ENCODE results near the gene ZBTB44.

Gene ZBTB44

DNA sequence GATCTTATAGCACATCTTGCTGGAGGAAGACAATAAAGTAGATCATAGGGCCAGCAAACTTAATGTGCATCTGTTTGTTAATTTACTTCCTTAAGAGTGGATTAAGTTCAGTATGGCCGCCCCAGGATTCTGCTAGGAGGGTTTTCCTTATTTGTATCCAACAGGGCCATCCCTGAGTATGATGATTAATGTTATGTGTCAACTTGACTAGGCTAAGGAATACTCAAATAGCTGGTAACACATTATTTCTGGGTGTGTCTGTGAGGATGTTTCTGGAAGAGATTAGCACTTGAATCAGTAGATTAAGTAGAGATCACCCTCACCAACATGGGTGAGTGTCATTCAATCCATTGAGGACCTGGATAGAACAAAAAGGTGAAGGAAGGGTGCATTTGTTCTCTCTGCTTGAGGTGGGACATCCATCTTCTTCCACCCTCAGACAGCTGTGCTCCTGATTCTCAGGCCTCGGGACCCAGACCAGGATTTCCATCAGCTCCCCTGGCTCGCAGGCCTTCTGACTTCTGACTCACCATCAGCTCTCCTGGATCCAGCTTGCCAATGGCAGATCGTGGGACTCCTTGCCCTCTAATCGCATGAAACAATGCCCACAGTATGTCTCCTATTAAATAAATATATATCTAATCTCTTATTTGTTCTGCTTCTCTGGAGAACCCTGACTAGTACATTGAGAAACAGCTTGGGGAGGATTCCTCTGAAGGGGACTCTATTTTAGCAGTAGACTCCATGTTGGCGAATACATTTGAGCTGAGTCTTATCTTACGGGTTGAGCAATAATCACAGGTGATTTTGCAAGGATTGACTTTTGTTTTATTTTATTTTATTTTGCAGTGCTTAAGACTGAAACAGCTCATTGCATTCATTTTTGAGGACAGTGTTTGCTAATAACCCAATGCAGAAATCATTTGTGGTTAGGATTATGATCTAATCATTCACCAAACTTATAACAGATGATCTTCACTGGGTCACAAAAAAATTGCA, 9.0 kb upstream of the ZBTB44 start:
- TF ChIP-seq, protein P1, sequence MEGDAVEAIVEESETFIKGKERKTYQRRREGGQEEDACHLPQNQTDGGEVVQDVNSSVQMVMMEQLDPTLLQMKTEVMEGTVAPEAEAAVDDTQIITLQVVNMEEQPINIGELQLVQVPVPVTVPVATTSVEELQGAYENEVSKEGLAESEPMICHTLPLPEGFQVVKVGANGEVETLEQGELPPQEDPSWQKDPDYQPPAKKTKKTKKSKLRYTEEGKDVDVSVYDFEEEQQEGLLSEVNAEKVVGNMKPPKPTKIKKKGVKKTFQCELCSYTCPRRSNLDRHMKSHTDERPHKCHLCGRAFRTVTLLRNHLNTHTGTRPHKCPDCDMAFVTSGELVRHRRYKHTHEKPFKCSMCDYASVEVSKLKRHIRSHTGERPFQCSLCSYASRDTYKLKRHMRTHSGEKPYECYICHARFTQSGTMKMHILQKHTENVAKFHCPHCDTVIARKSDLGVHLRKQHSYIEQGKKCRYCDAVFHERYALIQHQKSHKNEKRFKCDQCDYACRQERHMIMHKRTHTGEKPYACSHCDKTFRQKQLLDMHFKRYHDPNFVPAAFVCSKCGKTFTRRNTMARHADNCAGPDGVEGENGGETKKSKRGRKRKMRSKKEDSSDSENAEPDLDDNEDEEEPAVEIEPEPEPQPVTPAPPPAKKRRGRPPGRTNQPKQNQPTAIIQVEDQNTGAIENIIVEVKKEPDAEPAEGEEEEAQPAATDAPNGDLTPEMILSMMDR (IDR thresholded peaks at IDR 0.05; ENCODE audit: low read depth, low read length), result no peak
- no peak overlapping the region for H3K4me3 ChIP-seq (ENCODE audit: low read depth, low read length)
- in situ Hi-C loops (cut with HindIII; ENCODE audit: low sequenced_read_pairs), result no loop called here
- DNase-seq (ENCODE audit: low read depth, low spot score), result no peak

DNA sequence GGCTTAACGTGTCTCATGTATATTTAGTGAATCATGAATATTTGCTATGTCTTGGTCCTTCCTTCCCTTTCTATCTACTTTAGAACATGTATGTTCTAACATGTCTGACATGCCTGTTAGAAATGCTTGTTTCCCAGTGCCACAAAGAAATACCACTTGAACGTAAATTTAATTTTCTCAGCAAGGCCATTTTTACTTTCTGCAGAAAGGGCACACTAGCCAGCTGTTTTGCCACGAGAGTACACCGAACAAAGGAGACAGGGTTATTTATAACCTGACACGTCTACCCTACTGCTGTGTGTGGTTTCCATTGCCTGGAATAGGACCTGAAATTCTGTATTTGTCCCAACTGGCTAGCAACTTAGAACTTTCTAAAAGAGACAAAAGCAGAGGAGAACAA, 7.4 kb upstream of the ZBTB44 start:
- in situ Hi-C loops (cut with HindIII; ENCODE audit: low sequenced_read_pairs), result no loop called here
- TF ChIP-seq, protein P1 (IDR thresholded peaks at IDR 0.05; ENCODE audit: low read depth, low read length), result no peak
- no peak for DNase-seq (ENCODE audit: low read depth, low spot score)
- no peak overlapping the region for H3K4me3 ChIP-seq (ENCODE audit: low read depth, low read length)

DNA sequence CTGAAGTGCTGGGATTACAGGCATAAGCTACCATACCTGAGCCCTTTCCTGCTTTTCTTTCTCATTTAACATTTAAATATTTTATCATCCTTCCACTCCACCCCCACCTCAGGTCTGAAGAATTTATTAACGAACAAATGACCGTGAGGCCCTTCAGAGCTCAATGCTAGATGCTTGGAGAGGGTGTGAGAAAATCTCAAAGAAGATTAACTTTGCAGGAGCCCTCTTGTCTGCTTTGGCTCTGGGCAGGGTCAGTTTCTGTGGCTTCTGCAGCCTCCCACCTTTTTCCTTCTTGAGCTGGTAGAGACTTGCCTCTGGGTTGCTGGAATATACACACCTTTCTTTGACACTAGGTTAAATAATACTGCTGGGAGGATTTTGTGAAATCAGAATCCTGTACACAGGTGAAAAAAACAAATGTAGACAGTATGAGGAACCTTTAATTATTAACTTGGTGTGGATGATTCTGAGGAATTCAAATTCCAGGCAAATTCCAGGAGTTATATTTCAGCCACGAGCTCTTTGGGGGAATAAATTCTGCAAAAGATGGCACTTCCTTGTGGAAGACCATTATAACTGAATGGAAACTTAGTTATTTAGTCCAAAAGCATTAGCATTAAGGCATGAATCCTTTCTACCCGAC, 3.4 kb upstream of the ZBTB44 start:
- in situ Hi-C loops (cut with HindIII; ENCODE audit: low sequenced_read_pairs), result no loop called here
- TF ChIP-seq, protein P1 (IDR thresholded peaks at IDR 0.05; ENCODE audit: low read depth, low read length), result no peak
- DNase-seq (ENCODE audit: low read depth, low spot score), result no peak
- no peak overlapping the region for H3K4me3 ChIP-seq (ENCODE audit: low read depth, low read length)

DNA sequence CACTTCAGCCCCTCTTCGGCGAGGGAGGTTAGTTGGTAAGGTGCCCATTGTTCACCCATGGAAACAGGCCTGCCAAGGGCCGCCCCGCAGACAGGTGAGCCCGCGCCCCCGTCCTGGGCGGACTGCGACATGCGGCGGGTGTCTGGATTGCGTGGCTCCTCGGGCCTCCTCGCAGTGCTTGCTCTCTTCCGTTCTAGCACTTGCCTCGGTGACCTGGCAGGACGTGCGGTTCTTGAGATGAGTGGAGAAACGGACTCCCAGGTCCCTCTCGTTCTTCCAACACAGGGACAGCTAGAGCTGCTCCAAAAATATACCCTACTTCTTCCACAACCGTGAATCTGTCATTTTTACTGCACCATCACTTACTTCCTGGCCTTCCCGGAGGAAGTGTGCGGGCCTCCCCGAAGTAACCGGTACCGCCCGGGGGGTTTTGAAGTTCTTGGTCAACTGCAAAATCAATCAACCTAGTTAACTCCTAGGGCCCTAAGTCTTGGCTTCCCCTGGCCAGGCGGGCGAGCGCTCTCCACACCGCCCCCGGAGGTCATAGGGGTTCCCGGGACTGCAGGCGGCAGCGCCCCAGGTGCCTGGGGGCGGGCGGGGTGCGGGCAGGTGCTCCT, 745 bp upstream of the ZBTB44 start:
- TF ChIP-seq, protein P1 (IDR thresholded peaks at IDR 0.05; ENCODE audit: low read depth, low read length), result no peak
- peak overlapping the region; percentile 40 for H3K4me3 ChIP-seq (ENCODE audit: low read depth, low read length)
- in situ Hi-C loops (cut with HindIII; ENCODE audit: low sequenced_read_pairs), result no loop called here
- no peak for DNase-seq (ENCODE audit: low read depth, low spot score)

DNA sequence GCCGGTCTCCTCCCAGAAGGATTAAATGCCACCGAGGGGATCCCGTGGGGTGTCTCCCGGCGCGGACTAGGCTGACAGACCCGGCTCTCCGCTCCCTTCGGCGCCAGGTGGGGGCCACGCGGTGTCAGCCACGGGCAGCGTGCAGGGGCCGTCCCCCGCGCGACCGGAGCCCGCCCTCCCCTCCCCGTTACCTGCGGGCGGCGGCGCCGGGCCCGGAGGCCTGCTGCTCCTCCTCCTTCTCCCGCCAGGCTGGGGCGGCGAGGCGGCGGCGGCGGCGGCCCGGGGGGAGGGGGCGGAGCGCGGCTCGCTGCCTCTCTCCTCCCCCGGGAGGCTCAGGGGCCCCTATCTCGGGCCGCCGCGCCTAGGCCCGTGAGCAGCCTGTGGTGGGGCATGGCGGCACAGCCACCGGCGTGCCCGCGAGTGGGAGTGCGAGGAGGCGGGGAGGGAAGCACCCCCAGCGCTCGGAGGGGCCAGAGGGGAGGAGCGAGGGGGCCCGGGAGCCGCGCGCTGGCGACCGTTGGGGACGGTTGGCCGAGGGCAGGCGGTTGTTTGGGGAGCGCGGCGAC, 450 bp downstream of the ZBTB44 start:
- peak overlapping the region; percentile 81 for H3K4me3 ChIP-seq (ENCODE audit: low read depth, low read length)

More for the DNA sequence above, 450 bp downstream of the ZBTB44 start:
- DNase-seq (ENCODE audit: low read depth, low spot score), result peak; percentile 40
- TF ChIP-seq, protein P1 (IDR thresholded peaks at IDR 0.05; ENCODE audit: low read depth, low read length), result no peak
- in situ Hi-C loops (cut with HindIII; ENCODE audit: low sequenced_read_pairs), result no loop called here

All from astrocyte of the spinal cord (primary cell).